ENCODE measurements around the gene TFPI. TPM values are rescaled to one million over a fixed set of nuclear protein-coding genes. Genes with fewer than 3 reads are reported as not detected.

TFPI gene
- polyA plus RNA-seq, 2 of the 4 experiments (the other 2 are of a cell fraction) = 14.3 to 104 TPM

DNA sequence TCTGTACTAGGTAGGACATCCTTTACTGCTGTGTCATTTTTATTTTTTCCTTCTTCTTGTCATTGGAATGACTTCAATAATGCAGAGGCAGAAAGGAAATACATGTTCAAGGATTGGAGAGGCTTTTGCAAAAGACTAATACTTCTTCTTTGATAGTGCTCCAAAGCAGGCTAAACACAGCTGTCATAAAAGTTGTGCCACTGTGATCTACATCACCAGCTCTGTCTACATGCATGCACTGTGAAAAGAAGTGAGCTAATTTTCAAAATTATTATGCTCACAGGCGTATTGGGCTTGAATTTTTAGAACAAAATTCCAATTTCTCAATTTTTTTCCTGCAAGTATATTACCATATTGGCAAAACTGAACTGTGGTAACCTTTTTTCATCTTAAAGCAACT lies 68.7 kb downstream of the TFPI start:
- ATAC-seq (no peak), DNase-seq (ENCODE audit: low read depth in 1 of 2, low spot score in 1 of 2) (no peak), FAIRE-seq (no peak)
- POLR2A ChIA-PET = no interaction called here
- Histone ChIP-seq H3K4me1 (no peaks in the 10 kb centered on the region), H3K4me2 (no peak overlapping the region), H3K9me3 (no peaks in the 10 kb centered on the region), H3K27ac (no peak overlapping the region), H3K4me3 (no peak overlapping the region)
- CTCF ChIA-PET = no interaction called here
- no peak for TF ChIP-seq ZSCAN20 (CRISPR knock-in tag; IDR thresholded peaks at IDR 0.05)
- no peak for TF ChIP-seq HOXB5 (CRISPR knock-in tag; IDR thresholded peaks at IDR 0.05)
- no peak for TF ChIP-seq MAZ (IDR thresholded peaks at IDR 0.05; ENCODE audit: borderline replicate concordance, low read depth, low read length)
- WGBS (ENCODE audit: missing lambda C conversion rate) = 86% methylated on average over 1 of the region's 1 CpG

DNA sequence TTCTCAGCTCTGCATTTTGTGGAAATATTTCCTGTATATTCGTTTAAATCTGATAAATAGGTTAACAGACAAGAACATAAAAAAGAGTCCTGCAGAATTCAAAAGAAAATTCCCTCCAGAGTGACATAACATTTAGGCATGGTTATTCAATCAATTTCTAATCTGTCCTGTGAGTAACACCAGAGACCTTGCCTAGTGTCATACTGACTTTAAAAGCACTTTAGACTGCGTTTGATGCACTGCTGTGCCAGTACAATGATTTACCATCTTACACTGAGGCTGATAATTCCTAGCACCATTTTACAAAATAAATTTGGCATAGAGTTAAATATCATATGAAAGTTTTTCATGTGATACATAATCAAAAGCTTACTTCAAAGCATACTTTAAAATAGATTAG lies 70.7 kb downstream of the TFPI start:
- ChIA-PET POLR2A (no interaction called here), CTCF (interaction anchor here (1.2 kb wide), 1 partner anchor 16 kb away, joined by 4 read pairs; no protein-coding TSS in a partner anchor)
- Histone ChIP-seq H3K4me1 (no peaks in the 10 kb centered on the region), H3K9me3 (no peaks in the 10 kb centered on the region), H3K4me3 (no peak overlapping the region), H3K27ac (no peak overlapping the region), H3K4me2 (no peak overlapping the region)
- TF ChIP-seq, protein P1, sequence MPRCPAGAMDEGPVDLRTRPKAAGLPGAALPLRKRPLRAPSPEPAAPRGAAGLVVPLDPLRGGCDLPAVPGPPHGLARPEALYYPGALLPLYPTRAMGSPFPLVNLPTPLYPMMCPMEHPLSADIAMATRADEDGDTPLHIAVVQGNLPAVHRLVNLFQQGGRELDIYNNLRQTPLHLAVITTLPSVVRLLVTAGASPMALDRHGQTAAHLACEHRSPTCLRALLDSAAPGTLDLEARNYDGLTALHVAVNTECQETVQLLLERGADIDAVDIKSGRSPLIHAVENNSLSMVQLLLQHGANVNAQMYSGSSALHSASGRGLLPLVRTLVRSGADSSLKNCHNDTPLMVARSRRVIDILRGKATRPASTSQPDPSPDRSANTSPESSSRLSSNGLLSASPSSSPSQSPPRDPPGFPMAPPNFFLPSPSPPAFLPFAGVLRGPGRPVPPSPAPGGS (IDR thresholded peaks at IDR 0.05) = no peak
- no peak for TF ChIP-seq NR3C1 (IDR thresholded peaks at IDR 0.05)
- TF ChIP-seq CHD2 (IDR thresholded peaks at IDR 0.05; ENCODE audit: low read length, partially characterized antibody) = no peak
- TF ChIP-seq NPAS2 (CRISPR knock-in tag; IDR thresholded peaks at IDR 0.05; ENCODE audit: borderline replicate concordance) = no peak
- no peak for TF ChIP-seq HOXB13 (CRISPR knock-in tag; IDR thresholded peaks at IDR 0.05; ENCODE audit: low read depth)
- TF ChIP-seq MAFK (IDR thresholded peaks at IDR 0.05; ENCODE audit: partially characterized antibody) = no peak
- no peak for TF ChIP-seq BHLHE40 (IDR thresholded peaks at IDR 0.05; ENCODE audit: low read depth, low read length)
- no peak for TF ChIP-seq KDM5A (IDR thresholded peaks at IDR 0.05)
- TF ChIP-seq, protein P2, sequence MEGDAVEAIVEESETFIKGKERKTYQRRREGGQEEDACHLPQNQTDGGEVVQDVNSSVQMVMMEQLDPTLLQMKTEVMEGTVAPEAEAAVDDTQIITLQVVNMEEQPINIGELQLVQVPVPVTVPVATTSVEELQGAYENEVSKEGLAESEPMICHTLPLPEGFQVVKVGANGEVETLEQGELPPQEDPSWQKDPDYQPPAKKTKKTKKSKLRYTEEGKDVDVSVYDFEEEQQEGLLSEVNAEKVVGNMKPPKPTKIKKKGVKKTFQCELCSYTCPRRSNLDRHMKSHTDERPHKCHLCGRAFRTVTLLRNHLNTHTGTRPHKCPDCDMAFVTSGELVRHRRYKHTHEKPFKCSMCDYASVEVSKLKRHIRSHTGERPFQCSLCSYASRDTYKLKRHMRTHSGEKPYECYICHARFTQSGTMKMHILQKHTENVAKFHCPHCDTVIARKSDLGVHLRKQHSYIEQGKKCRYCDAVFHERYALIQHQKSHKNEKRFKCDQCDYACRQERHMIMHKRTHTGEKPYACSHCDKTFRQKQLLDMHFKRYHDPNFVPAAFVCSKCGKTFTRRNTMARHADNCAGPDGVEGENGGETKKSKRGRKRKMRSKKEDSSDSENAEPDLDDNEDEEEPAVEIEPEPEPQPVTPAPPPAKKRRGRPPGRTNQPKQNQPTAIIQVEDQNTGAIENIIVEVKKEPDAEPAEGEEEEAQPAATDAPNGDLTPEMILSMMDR (IDR thresholded peaks at IDR 0.05) = no peak
- no peak for TF ChIP-seq RFX5 (IDR thresholded peaks at IDR 0.05)
- TF ChIP-seq POLR2A (IDR thresholded peaks at IDR 0.05; ENCODE audit: low read length) = no peak
- no peak for FAIRE-seq
- ATAC-seq = no peak
- WGBS (ENCODE audit: missing lambda C conversion rate) = 22% methylated on average over 2 of the region's 2 CpGs
- DNase-seq (ENCODE audit: low read depth in 1 of 2, low spot score in 1 of 2) = no peak

DNA sequence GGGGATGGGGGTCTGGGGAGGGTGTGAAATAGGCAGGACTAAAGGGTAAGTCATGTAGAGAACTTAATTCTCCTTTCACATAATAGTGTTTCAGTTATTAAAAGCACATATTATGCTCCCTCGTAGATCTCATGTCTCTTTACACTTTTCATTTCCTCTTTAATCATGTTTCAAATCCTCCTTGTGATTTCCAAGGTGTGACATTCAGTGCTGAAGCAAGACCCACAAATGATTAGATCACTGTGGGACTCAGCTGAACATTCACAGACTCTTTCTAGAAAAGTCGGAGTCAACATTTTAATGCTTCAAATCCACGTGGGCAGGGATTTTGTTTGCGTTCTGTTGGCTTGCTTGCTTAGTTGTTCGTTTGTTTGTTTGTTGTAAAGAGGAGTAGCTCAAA lies 71.4 kb downstream of the TFPI start:
- TF ChIP-seq TFCP2L1 (CRISPR knock-in tag; IDR thresholded peaks at IDR 0.05) (no peak), FOSB (CRISPR knock-in tag; IDR thresholded peaks at IDR 0.05) (no peak), EP300 (IDR thresholded peaks at IDR 0.05) (no peak), RCOR1 (IDR thresholded peaks at IDR 0.05; ENCODE audit: low read depth, low read length) (no peak), EHF (CRISPR knock-in tag; IDR thresholded peaks at IDR 0.05) (no peak), JUNB (IDR thresholded peaks at IDR 0.05) (no peak), CEBPB (IDR thresholded peaks at IDR 0.05) (no peak), MAFK (IDR thresholded peaks at IDR 0.05; ENCODE audit: partially characterized antibody) (no peak), HOXA7 (CRISPR knock-in tag; IDR thresholded peaks at IDR 0.05) (no peak), RNF2 (IDR thresholded peaks at IDR 0.05; ENCODE audit: borderline replicate concordance, low read depth) (no peak)
- TF ChIP-seq, protein P3, sequence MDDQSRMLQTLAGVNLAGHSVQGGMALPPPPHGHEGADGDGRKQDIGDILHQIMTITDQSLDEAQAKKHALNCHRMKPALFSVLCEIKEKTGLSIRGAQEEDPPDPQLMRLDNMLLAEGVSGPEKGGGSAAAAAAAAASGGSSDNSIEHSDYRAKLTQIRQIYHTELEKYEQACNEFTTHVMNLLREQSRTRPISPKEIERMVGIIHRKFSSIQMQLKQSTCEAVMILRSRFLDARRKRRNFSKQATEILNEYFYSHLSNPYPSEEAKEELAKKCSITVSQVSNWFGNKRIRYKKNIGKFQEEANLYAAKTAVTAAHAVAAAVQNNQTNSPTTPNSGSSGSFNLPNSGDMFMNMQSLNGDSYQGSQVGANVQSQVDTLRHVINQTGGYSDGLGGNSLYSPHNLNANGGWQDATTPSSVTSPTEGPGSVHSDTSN (IDR thresholded peaks at IDR 0.05) = no peak
- no peak overlapping the region for H3K27ac ChIP-seq
- H3K9me3 ChIP-seq = no peaks in the 10 kb centered on the region
- 77% methylated on average over 5 of the region's 5 CpGs for WGBS (ENCODE audit: missing lambda C conversion rate)
- ChIA-PET POLR2A (no interaction called here), CTCF (no interaction called here)
- H3K4me3 ChIP-seq = no peak overlapping the region
- no peak for DNase-seq (ENCODE audit: low read depth in 1 of 2, low spot score in 1 of 2)
- ATAC-seq = no peak
- no peak for FAIRE-seq
- H3K4me1 ChIP-seq = no peaks in the 10 kb centered on the region
- no peak overlapping the region for H3K4me2 ChIP-seq

All from A549 (cell line).